Right lobe of liver (tissue), 6 donors: Measurements from ENCODE around the gene GRIK2. TPM values are rescaled to one million over a fixed set of nuclear protein-coding genes. Genes with fewer than 3 reads are reported as not detected.

Experiments used
- ATAC-seq, 4 donors: fragments of 200-7000 bp; cut with Tn5 transposase; one replicate each; pipeline ENCODE4 v1.9.1; 2020; ENCODE audit warnings: mild to moderate bottlenecking in 4 of 4, moderate library complexity in 4 of 4
- DNase-seq, 3 donors: peaks; one replicate each; pipeline ENCODE4 v3.0.0-alpha.2; 2020
- H3K27ac ChIP-seq, 3 donors: fragments of 200-600 bp; one replicate each; pipeline ENCODE4 v1.8.0; 2022
- H3K27me3 ChIP-seq, 2 donors: fragments of 200-600 bp; one replicate each; pipeline ENCODE4 v1.8.0; 2022
- H3K36me3 ChIP-seq, 4 donors: fragments of 200-600 bp; sonication (generic) in 1 of 4; one replicate each; pipeline versions ENCODE4 v1.5.1 to v1.8.0; 2017 to 2022; ENCODE audit warnings: control low read depth in 1 of 4
- H3K4me1 ChIP-seq, 4 donors: fragments of 200-600 bp; sonication (generic) in 1 of 4; one replicate each; pipeline versions ENCODE4 v1.5.1 to v1.8.0; 2017 to 2022; ENCODE audit warnings: control low read depth in 1 of 4
- H3K4me3 ChIP-seq, 3 donors: fragments of 200-600 bp; one replicate each; pipeline ENCODE4 v1.8.0; 2022
- H3K9me3 ChIP-seq, 4 donors: fragments of 200-600 bp; sonication (generic) in 1 of 4; one replicate each; pipeline versions ENCODE4 v1.5.1 to v1.8.0; 2017 to 2022; ENCODE audit warnings: control low read depth in 1 of 4
- CTCF ChIP-seq, 4 donors: fragments of 200-600 bp in 3 of 4; fragments of 450-650 bp in 1 of 4; IDR thresholded peaks; one replicate each; pipeline versions ENCODE4 v1.5.1 to v1.8.0; 2016 to 2022; ENCODE audit warnings: antibody characterized with exemption in 4 of 4, mild to moderate bottlenecking in 2 of 4
- POLR2A ChIP-seq: fragments of 450-650 bp; IDR thresholded peaks from one replicate; pipeline ENCODE4 v1.6.1; 2017; ENCODE audit warnings: antibody characterized with exemption, mild to moderate bottlenecking
- WGBS: methylation state at CpG from one replicate; pipeline ENCODE4 v1.1.6; 2018; ENCODE audit warnings: low coverage, low lambda C conversion rate; ENCODE audit not compliant: insufficient coverage; ENCODE audit errors: missing lambda C conversion rate; 5-methylcytosine and 5-hydroxymethylcytosine counted together
- intact Hi-C, 2 donors: fragments of 100-400 bp; cut with DNase I; formaldehyde crosslinking; loops; one replicate each; pipeline versions ENCODE4 v1.11.2 to v1.14.1; 2022
- total RNA-seq, 6 experiments: library from RNA; depleted of rRNA in 2 of 6; stranded (reverse); fragments of >200 nt in 2 of 6; fragmentation: NEBNext Ultra II Directional in 3 of 6; extraction: Animal tissue kit (Norgen Biotek cat#: 25700) in 3 of 6; gene quantifications; one replicate each; pipeline versions ENCODE4 v1.1.0 to v1.2.4, GENCODE V29; 2016 to 2023
- donor health status: DM: no; HTN: yes; CAD: no.
- donor health status: DM: no; HTN: no; CAD: no.
- donor health status: DM: no; HTN: no; CAD: no.
- donor health status: DM: no; HTN: yes; CAD: no.
- donor health status: DM: no; HTN: yes; CAD: no.

GRIK2 gene
- total RNA-seq, 6 experiments from 2014 or later, result 0.04 to 0.24 (median 0.09) TPM; not detected in 3

GRCh38 chr6:101650402-101651100 is 257.0 kb downstream of the GRIK2 start:
- H3K4me1 ChIP-seq, result no peaks in the 10 kb centered on the region
- H3K27me3 ChIP-seq, result no peaks in the 10 kb centered on the region
- intact Hi-C loops, result no loop called here
- ATAC-seq (no peak), DNase-seq (no peak)
- H3K27ac ChIP-seq, result no peak overlapping the region
- no peaks in the 10 kb centered on the region for H3K36me3 ChIP-seq
- TF ChIP-seq CTCF (IDR thresholded peaks at IDR 0.05) (no peak), POLR2A (no peak)
- WGBS, result 21% methylated on average over 3 of the region's 3 CpGs
- H3K9me3 ChIP-seq, result no peaks in the 10 kb centered on the region
- H3K4me3 ChIP-seq, result no peak overlapping the region

- H3K27ac ChIP-seq, result no peak overlapping the region
- H3K27me3 ChIP-seq, result no peaks in the 10 kb centered on the region
- no peak for TF ChIP-seq CTCF (IDR thresholded peaks at IDR 0.05)
- TF ChIP-seq POLR2A, result no peak
- H3K4me1 ChIP-seq, result no peaks in the 10 kb centered on the region
- 68% methylated on average over 2 of the region's 2 CpGs for WGBS
- no peak overlapping the region for H3K4me3 ChIP-seq
- no peaks in the 10 kb centered on the region for H3K36me3 ChIP-seq
- ATAC-seq (no peak), DNase-seq (no peak)
- intact Hi-C loops, result no loop called here
- H3K9me3 ChIP-seq, result no peaks in the 10 kb centered on the region
Measured at GRCh38 chr6:101652079-101652478, 258.6 kb downstream of the GRIK2 start.

GRCh38 chr6:101655109-101655508 is 261.6 kb downstream of the GRIK2 start:
- H3K4me1 ChIP-seq, result no peaks in the 10 kb centered on the region
- H3K27me3 ChIP-seq, result no peaks in the 10 kb centered on the region
- no peak for TF ChIP-seq POLR2A
- no peak for TF ChIP-seq CTCF (IDR thresholded peaks at IDR 0.05)
- no peak for ATAC-seq
- intact Hi-C loops, result no loop called here
- H3K4me3 ChIP-seq, result no peak overlapping the region
- no peak overlapping the region for H3K27ac ChIP-seq
- DNase-seq, result no peak
- no peaks in the 10 kb centered on the region for H3K36me3 ChIP-seq
- H3K9me3 ChIP-seq, result no peaks in the 10 kb centered on the region

- H3K4me1 ChIP-seq, result no peaks in the 10 kb centered on the region
- no peak for ATAC-seq
- intact Hi-C loops, result no loop called here
- no peak overlapping the region for H3K4me3 ChIP-seq
- DNase-seq, result no peak
- TF ChIP-seq CTCF (IDR thresholded peaks at IDR 0.05) (no peak), POLR2A (no peak)
- H3K27me3 ChIP-seq, result no peaks in the 10 kb centered on the region
- H3K27ac ChIP-seq, result no peak overlapping the region
- H3K36me3 ChIP-seq, result no peaks in the 10 kb centered on the region
- H3K9me3 ChIP-seq, result no peaks in the 10 kb centered on the region
- 83% methylated on average over 2 of the region's 2 CpGs for WGBS
Measured at GRCh38 chr6:101662111-101662897, 268.8 kb downstream of the GRIK2 start.
